ENCODE data around the gene XPO5. TPM values are rescaled to one million over a fixed set of nuclear protein-coding genes. Genes with fewer than 3 reads are reported as not detected.

The XPO5 gene
- total RNA-seq, 1 experiment from 2014 or later: 86.4 TPM

DNA sequence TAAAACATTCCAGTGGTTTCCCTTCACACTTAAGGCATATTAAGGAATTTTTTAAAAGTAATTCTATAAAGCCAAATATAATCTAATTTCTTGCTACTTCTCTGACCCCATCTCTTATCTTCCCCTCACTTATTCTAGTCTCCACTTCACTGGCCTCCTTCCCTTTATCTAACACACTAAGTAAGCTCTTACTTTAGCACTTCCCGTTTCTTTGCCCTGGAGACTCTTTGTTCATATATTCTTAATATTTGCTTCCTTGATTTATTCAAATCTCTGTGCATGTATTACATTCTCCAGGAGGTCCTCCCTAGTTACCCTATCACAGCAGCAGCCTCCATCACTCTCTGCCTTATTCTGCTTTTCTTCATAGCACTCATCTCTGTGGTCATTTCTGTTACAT, 33.0 kb upstream of the XPO5 start:
- peaks cover 18% of the 10 kb centered on the region for H3K36me3 ChIP-seq (ENCODE audit: control insufficient read depth, insufficient read depth, low read length)
- no peaks in the 10 kb centered on the region for H3K4me1 ChIP-seq (ENCODE audit: control insufficient read depth, insufficient read depth, low read length)
- POLR2A ChIA-PET: interaction anchor here (0.5 kb wide), 1 partner anchor 208 kb away, joined by 7 read pairs; no protein-coding TSS in a partner anchor
- no peak for TF ChIP-seq CTCF (IDR thresholded peaks at IDR 0.05)
- TF ChIP-seq TCF7L2 (IDR thresholded peaks at IDR 0.05; ENCODE audit: low read depth, low read length): no peak
- no peak for TF ChIP-seq SIN3A (IDR thresholded peaks at IDR 0.05; ENCODE audit: borderline replicate concordance, insufficient read depth, low read depth, low read length)
- no peak for TF ChIP-seq REST (IDR thresholded peaks at IDR 0.05; ENCODE audit: insufficient read depth in 1 of 2, low read depth in 2 of 2, low read length in 1 of 2)
- no peak for TF ChIP-seq POLR2AphosphoS5 (IDR thresholded peaks at IDR 0.05; ENCODE audit: low read depth, low read length)
- DNase-seq (ENCODE audit: low read depth, low spot score) (no peak), ATAC-seq (no peak)
- intact Hi-C loops (cut with micrococcal nuclease; ENCODE audit: unreplicated experiment) (loop anchor here (5.0 kb wide), 1 partner anchor 468 kb away; no protein-coding TSS in a partner anchor), in situ Hi-C loops (cut with HindIII; ENCODE audit: low pct_unique_long_range_greater_than_20kb, low sequenced_read_pairs) (no loop called here)
- BruUV-seq (replicated peaks): no TSS peak
- H3K4me3 ChIP-seq (ENCODE audit: low read depth in 2 of 2, low read length in 2 of 2): no peak overlapping the region
- H3K27ac ChIP-seq (ENCODE audit: low read length): no peak overlapping the region
- no peaks in the 10 kb centered on the region for H3K9me3 ChIP-seq (ENCODE audit: control insufficient read depth, insufficient read depth, low read depth, low read length)
- no peaks in the 10 kb centered on the region for H3K27me3 ChIP-seq (ENCODE audit: control insufficient read depth, insufficient read depth, low read length)
- CTCF ChIA-PET: no interaction called here

GRCh38 chr6:43608310-43608763, 32.5 kb upstream of the XPO5 start:
- POLR2A ChIA-PET: interaction anchor here (0.5 kb wide), 1 partner anchor 207 kb away, joined by 7 read pairs; no protein-coding TSS in a partner anchor
- CTCF ChIA-PET: interaction anchor here (0.5 kb wide), 1 partner anchor 420 kb away, joined by 7 read pairs; no protein-coding TSS in a partner anchor
- no TSS peak for BruUV-seq (replicated peaks)
- peaks cover 18% of the 10 kb centered on the region for H3K36me3 ChIP-seq (ENCODE audit: control insufficient read depth, insufficient read depth, low read length)
- TF ChIP-seq SIN3A (IDR thresholded peaks at IDR 0.05; ENCODE audit: borderline replicate concordance, insufficient read depth, low read depth, low read length) (no peak), CTCF (IDR thresholded peaks at IDR 0.05) (peak; percentile 92)
- in situ Hi-C loops (cut with HindIII; ENCODE audit: low pct_unique_long_range_greater_than_20kb, low sequenced_read_pairs) (no loop called here), intact Hi-C loops (cut with micrococcal nuclease; ENCODE audit: unreplicated experiment) (loop anchor here (5.0 kb wide), 1 partner anchor 469 kb away; no protein-coding TSS in a partner anchor)
- no peaks in the 10 kb centered on the region for H3K4me1 ChIP-seq (ENCODE audit: control insufficient read depth, insufficient read depth, low read length)
- H3K9me3 ChIP-seq (ENCODE audit: control insufficient read depth, insufficient read depth, low read depth, low read length): no peaks in the 10 kb centered on the region
- H3K4me3 ChIP-seq (ENCODE audit: low read depth in 2 of 2, low read length in 2 of 2): no peak overlapping the region
- H3K27ac ChIP-seq (ENCODE audit: low read length): no peak overlapping the region
- no peaks in the 10 kb centered on the region for H3K27me3 ChIP-seq (ENCODE audit: control insufficient read depth, insufficient read depth, low read length)
- DNase-seq (ENCODE audit: low read depth, low spot score) (peak; percentile 70), ATAC-seq (peak; percentile 86)

Measured in Panc1 (cell line).